ENCODE results near the gene CNTN2. TPM values are rescaled to one million over a fixed set of nuclear protein-coding genes. Genes with fewer than 3 reads are reported as not detected.

Gene CNTN2
- total and polyA plus RNA-seq, 2 experiments from 2014 or later, result 1.3 to 2.2 TPM

GRCh38 chr1:205064301-205064700 lies 21.3 kb downstream of the CNTN2 start (continued):
- TF ChIP-seq ZNF462 (CRISPR knock-in tag; IDR thresholded peaks at IDR 0.05), result no peak
- TF ChIP-seq NANOG (IDR thresholded peaks at IDR 0.05; ENCODE audit: borderline replicate concordance), result no peak
- TF ChIP-seq EZH2phosphoT487 (IDR thresholded peaks at IDR 0.05; ENCODE audit: unreplicated experiment), result no peak

GRCh38 chr1:205064741-205065316 lies 21.8 kb downstream of the CNTN2 start:
- Mint-ChIP-seq H3K4me1 (peaks cover 14% of the 10 kb centered on the region), H3K9me3 (no peaks in the 10 kb centered on the region), H3K27ac (no peak overlapping the region), H3K27me3 (ENCODE audit: insufficient read depth, low read depth, poor library complexity) (peaks cover 13% of the 10 kb centered on the region), H3K4me3 (no peak overlapping the region), H3K36me3 (ENCODE audit: low read depth) (no peaks in the 10 kb centered on the region)
- H3K27me3 ChIP-seq (ENCODE audit: insufficient read depth), result no peaks in the 10 kb centered on the region
- H3K4me1 ChIP-seq (ENCODE audit: insufficient read depth), result no peaks in the 10 kb centered on the region
- no peak overlapping the region for H3K4me3 ChIP-seq
- no peaks in the 10 kb centered on the region for H3K79me2 ChIP-seq (replicated peaks; ENCODE audit: insufficient read depth)
- H3K36me3 ChIP-seq (ENCODE audit: insufficient read depth), result no peaks in the 10 kb centered on the region
- no peaks in the 10 kb centered on the region for H3K9me2 ChIP-seq (ENCODE audit: insufficient read depth)
- ATAC-seq (no peak), DNase-seq (ENCODE audit: low spot score) (no peak)
- no peak overlapping the region for H2AFZ ChIP-seq
- no peak overlapping the region for H3K4me2 ChIP-seq
- no peaks in the 10 kb centered on the region for H3F3A ChIP-seq (replicated peaks; ENCODE audit: low read depth)
- no peak overlapping the region for H3K27ac ChIP-seq (ENCODE audit: low read depth)
- no peaks in the 10 kb centered on the region for H4K20me1 ChIP-seq (replicated peaks; ENCODE audit: insufficient read depth)
- TF ChIP-seq CTCF (conservative IDR thresholded peaks at IDR 0.05; ENCODE audit: low read depth in 2 of 2), result no peak
- no peak for TF ChIP-seq NANOG (IDR thresholded peaks at IDR 0.05; ENCODE audit: borderline replicate concordance)
- no peak for TF ChIP-seq POLR2AphosphoS5 (IDR thresholded peaks at IDR 0.05; ENCODE audit: low read depth)
- no peak for TF ChIP-seq JUNB (IDR thresholded peaks at IDR 0.05; ENCODE audit: unreplicated experiment)
- no peak for TF ChIP-seq ZNF114 (CRISPR knock-in tag; IDR thresholded peaks at IDR 0.05)
- TF ChIP-seq ETS1 (IDR thresholded peaks at IDR 0.05), result no peak

Data from GM23338 (cell line).